ENCODE results near the gene MAN2B2.

MAN2B2 gene

GRCh38 chr4:6609415-6610079 is 34.6 kb downstream of the MAN2B2 start:
- TF ChIP-seq CTCF (IDR thresholded peaks at IDR 0.05; ENCODE audit: insufficient read depth, low read length, missing control alignments): no peak
- no peak for DNase-seq (ENCODE audit: low read depth, low spot score)
- POLR2A ChIA-PET: no interaction called here
- H3K4me3 ChIP-seq (ENCODE audit: low read depth, low read length): no peak overlapping the region
- CTCF ChIA-PET: no interaction called here

- H3K4me3 ChIP-seq (ENCODE audit: low read depth, low read length): no peak overlapping the region
- ChIA-PET CTCF (no interaction called here), POLR2A (interaction anchor here (0.6 kb wide), 1 partner anchor 9 kb away, joined by 3 read pairs; no protein-coding TSS in a partner anchor)
- DNase-seq (ENCODE audit: low read depth, low spot score): no peak
- TF ChIP-seq CTCF (IDR thresholded peaks at IDR 0.05; ENCODE audit: insufficient read depth, low read length, missing control alignments): no peak
Observed at GRCh38 chr4:6610856-6611430, 36.0 kb downstream of the MAN2B2 start.

- no peak overlapping the region for H3K4me3 ChIP-seq (ENCODE audit: low read depth, low read length)
- TF ChIP-seq CTCF (IDR thresholded peaks at IDR 0.05; ENCODE audit: insufficient read depth, low read length, missing control alignments): no peak
- ChIA-PET CTCF (no interaction called here), POLR2A (no interaction called here)
- no peak for DNase-seq (ENCODE audit: low read depth, low spot score)
Observed at GRCh38 chr4:6612961-6613675, 38.1 kb downstream of the MAN2B2 start.

GRCh38 chr4:6613676-6614651 is 39.0 kb downstream of the MAN2B2 start:
- CTCF ChIA-PET: no interaction called here
- no peak for TF ChIP-seq CTCF (IDR thresholded peaks at IDR 0.05; ENCODE audit: insufficient read depth, low read length, missing control alignments)
- H3K4me3 ChIP-seq (ENCODE audit: low read depth, low read length): no peak overlapping the region
- POLR2A ChIA-PET: no interaction called here
- no peak for DNase-seq (ENCODE audit: low read depth, low spot score)

GRCh38 chr4:6614701-6615230 is 39.8 kb downstream of the MAN2B2 start:
- no peak for TF ChIP-seq CTCF (IDR thresholded peaks at IDR 0.05; ENCODE audit: insufficient read depth, low read length, missing control alignments)
- ChIA-PET CTCF (interaction anchor here (1.1 kb wide), 1 partner anchor 68 kb away, joined by 4 read pairs; no protein-coding TSS in a partner anchor), POLR2A (no interaction called here)
- DNase-seq (ENCODE audit: low read depth, low spot score): no peak
- no peak overlapping the region for H3K4me3 ChIP-seq (ENCODE audit: low read depth, low read length)

Data from AG04449 (cell line).